HepG2 (cell line): ENCODE data around the gene SCN8A. TPM values are rescaled to one million over a fixed set of nuclear protein-coding genes. Genes with fewer than 3 reads are reported as not detected.

ENCODE experiments used
- ATAC-seq: fragments of 200-7000 bp; cut with Tn5 transposase; 3 replicates; pipeline ENCODE4 v1.9.1; 2020; ENCODE audit warnings: mild to moderate bottlenecking, moderate library complexity
- BruUV-seq: library from RNA; stranded (reverse); fragments of 400-500 nt; replicated peaks from 2 replicates; lab custom pipeline; 2021; lab: Mats Ljungman, UMichigan
- CTCF ChIA-PET: fragments of 300-600 bp; formaldehyde crosslinking; extraction: SDS; loops from one replicate; lab custom pipeline; 2021; ENCODE audit warnings: low total read pairs, inconsistent platforms, low intra/inter-chr PET ratio; lab: Yijun Ruan, JAX
- POLR2A ChIA-PET: fragments of 350-600 bp; sonication (Branson Sonifier 250); formaldehyde crosslinking; loops from one replicate; lab custom pipeline; 2020; ENCODE audit warnings: antibody characterized with exemption, inconsistent platforms; lab: Yijun Ruan, JAX
- DNase-seq: peaks from one replicate; pipeline ENCODE4 v3.0.0-alpha.2; 2015; ENCODE audit warnings: low spot score
- FAIRE-seq: peaks from 3 replicates; lab custom pipeline; 2011; peaks lifted over from hg19 to GRCh38; lab: Jason Lieb, UNC
- H2AFZ ChIP-seq: one replicate; pipeline ENCODE4 v1.6.1; 2011; ENCODE audit warnings: low read length, inconsistent platforms
- H3K27ac ChIP-seq: fragments of 300-600 bp; 3 replicates; pipeline ENCODE4 v1.8.0; 2011; ENCODE audit warnings: mixed run types, mild to moderate bottlenecking, mixed read lengths, low read length, inconsistent platforms; ENCODE audit not compliant: insufficient read depth; ENCODE audit errors: extremely low read length
- H3K27me3 ChIP-seq, 2 experiments: fragments of 200-600 bp in 1 of 2; 2 replicates in 1 of 2; 3 replicates in 1 of 2; pipeline versions ENCODE4 v1.6.0 to v1.8.0; 2011; ENCODE audit warnings: low read length in 2 of 2, mild to moderate bottlenecking in 2 of 2, moderate library complexity in 2 of 2, inconsistent platforms in 1 of 2; ENCODE audit not compliant: insufficient read depth in 2 of 2, control insufficient read depth in 1 of 2
- H3K36me3 ChIP-seq, 2 experiments: fragments of 200-600 bp in 1 of 2; replicated peaks in 1 of 2; 2 replicates in 1 of 2; 3 replicates in 1 of 2; pipeline versions ENCODE4 v1.5.1 to v1.8.0; 2011; ENCODE audit warnings: low read length in 2 of 2, inconsistent platforms in 1 of 2; ENCODE audit not compliant: insufficient read depth in 2 of 2, control insufficient read depth in 1 of 2
- H3K4me1 ChIP-seq: 2 replicates; pipeline ENCODE4 v1.5.1; 2012; ENCODE audit warnings: low read length, inconsistent platforms; ENCODE audit not compliant: insufficient read depth
- H3K4me2 ChIP-seq: 2 replicates; pipeline ENCODE4 v1.6.0; 2011; ENCODE audit warnings: low read depth, low read length, inconsistent platforms
- H3K4me3 ChIP-seq, 3 experiments: fragments of 200-600 bp in 1 of 3; sonication (generic), shearing (Covaris generic) in 1 of 3; replicated peaks in 1 of 3; 2 replicates each; pipeline ENCODE4 v1.5.1; 2011 to 2016; ENCODE audit warnings: low read length in 3 of 3, inconsistent platforms in 2 of 3, low read depth in 2 of 3, mild to moderate bottlenecking in 2 of 3, control low read depth in 1 of 3, mixed read lengths in 1 of 3; ENCODE audit not compliant: insufficient read depth in 1 of 3
- H3K79me2 ChIP-seq: one replicate; pipeline ENCODE4 v1.6.1; 2011; ENCODE audit warnings: low read length, inconsistent platforms; ENCODE audit not compliant: insufficient read depth
- H3K9ac ChIP-seq: 2 replicates; pipeline ENCODE4 v1.6.0; 2011; ENCODE audit warnings: mild to moderate bottlenecking, low read depth, low read length, inconsistent platforms; ENCODE audit not compliant: insufficient read depth
- H3K9me3 ChIP-seq: 2 replicates; pipeline ENCODE4 v1.5.1; 2012; ENCODE audit warnings: mild to moderate bottlenecking, low read length
- H4K20me1 ChIP-seq: 2 replicates; pipeline ENCODE4 v1.6.0; 2011; ENCODE audit warnings: inconsistent platforms, mild to moderate bottlenecking, low read length, moderate library complexity; ENCODE audit not compliant: insufficient read depth
- ARNT2 ChIP-seq: sonication (generic); formaldehyde crosslinking; IDR thresholded peaks from 2 replicates; pipeline ENCODE4 v1.8.0; 2022; ENCODE audit warnings: mild to moderate bottlenecking, low read depth, missing genetic modification reagents, moderate library complexity
- ELK4 ChIP-seq: sonication (generic); formaldehyde crosslinking; IDR thresholded peaks from 2 replicates; pipeline ENCODE4 v1.9.0; 2021; ENCODE audit warnings: missing genetic modification reagents, borderline replicate concordance
- IKZF5 ChIP-seq: IDR thresholded peaks from 2 replicates; pipeline ENCODE4 v1.6.1; 2018; ENCODE audit warnings: missing genetic modification reagents, mild to moderate bottlenecking, missing compliant biosample characterization
- SMAD3 ChIP-seq: sonication (generic); formaldehyde crosslinking; IDR thresholded peaks from 2 replicates; pipeline ENCODE4 v1.4.0; 2020; ENCODE audit warnings: missing genetic modification reagents
- ZKSCAN1 ChIP-seq: fragments of 150-350 bp; IDR thresholded peaks from 2 replicates; pipeline ENCODE4 v1.6.1; 2014; ENCODE audit warnings: low read length
- ZZZ3 ChIP-seq: sonication (generic); formaldehyde crosslinking; IDR thresholded peaks from 2 replicates; pipeline ENCODE4 v1.4.0; 2020; ENCODE audit warnings: missing genetic modification reagents, mild to moderate bottlenecking, borderline replicate concordance
- WGBS: methylation state at CpG from one replicate; pipeline ENCODE4 v1.1.6; 2017; ENCODE audit warnings: low lambda C conversion rate; 5-methylcytosine and 5-hydroxymethylcytosine counted together
- in situ Hi-C: cut with HindIII; loops from 2 replicates; pipeline ENCODE4 v1.10.0; 2017; ENCODE audit warnings: low pct_unique_long_range_greater_than_20kb; ENCODE audit not compliant: extremely low pct_ligation_motif_present
- intact Hi-C: fragments of 100-400 bp; cut with micrococcal nuclease; formaldehyde crosslinking; loops from one replicate; pipeline ENCODE4 v1.10.0; 2022; ENCODE audit not compliant: unreplicated experiment
- polyA plus RNA-seq, 8 experiments: library from polyadenylated mRNA; depleted of rRNA in 3 of 8; stranded (reverse) in 7 of 8; unstranded in 1 of 8; fragments of >200 nt; fragmentation: Illumina TruSeq in 4 of 8; extraction: Trizol in 4 of 8; gene quantifications; 2 replicates each; pipeline versions ENCODE4 v1.2.1 to v1.2.3, GENCODE V29; 2011 to 2016; ENCODE audit warnings: low read depth in 4 of 8, missing spikeins in 1 of 8, mixed read lengths in 1 of 8; ENCODE audit not compliant: insufficient read depth in 1 of 8
- total RNA-seq, 5 experiments: library from RNA; depleted of rRNA; stranded (reverse); fragments of >200 nt; fragmentation: Illumina TruSeq; extraction: Trizol; gene quantifications; 2 replicates each; pipeline ENCODE4 v1.2.3, GENCODE V29; 2016; ENCODE audit warnings: low read depth in 1 of 5

SCN8A gene
- total and polyA plus RNA-seq, 2 of the 13 experiments (the other 11 are each of a cell fraction or from before 2014, with no cell fraction given) = 0.57 to 1.4 TPM

GRCh38 chr12:51547606-51548005 is 43.4 kb upstream of the SCN8A start:
- in situ Hi-C loops (no loop called here), intact Hi-C loops (no loop called here)
- POLR2A ChIA-PET = no interaction called here

More at GRCh38 chr12:51547606-51548005, 43.4 kb upstream of the SCN8A start:
- FAIRE-seq (no peak), ATAC-seq (no peak), DNase-seq (no peak)
- H3K9me3 ChIP-seq = no peaks in the 10 kb centered on the region
- no peaks in the 10 kb centered on the region for H4K20me1 ChIP-seq
- H3K27me3 ChIP-seq = peaks cover 2 to 4% of the 10 kb centered on the region in 2 experiments; a peak in 3 of 5 replicates
- no peak overlapping the region for H3K4me2 ChIP-seq
- no peaks in the 10 kb centered on the region for H3K79me2 ChIP-seq
- CTCF ChIA-PET = no interaction called here
- H2AFZ ChIP-seq = no peak overlapping the region
- no peak overlapping the region for H3K27ac ChIP-seq
- no peak for TF ChIP-seq ARNT2
- no peak for TF ChIP-seq ZKSCAN1
- TF ChIP-seq ZZZ3 = no peak
- no peak for TF ChIP-seq ELK4
- no peak for TF ChIP-seq IKZF5 (CRISPR knock-in tag)
- TF ChIP-seq SMAD3 = no peak
- H3K4me3 ChIP-seq = no peak overlapping the region
- no peak overlapping the region for H3K9ac ChIP-seq
- H3K4me1 ChIP-seq = no peaks in the 10 kb centered on the region
- no peaks in the 10 kb centered on the region for H3K36me3 ChIP-seq
- 42% methylated on average over 6 of the region's 6 CpGs for WGBS
- no TSS peak for BruUV-seq
